Glomerular visceral epithelial cell (primary cell): ENCODE results near the gene MGAT3.

Experiments
- DNase-seq: peaks from one replicate; pipeline ENCODE4 v3.0.0-alpha.2; 2016; ENCODE audit errors: extremely low spot score

The MGAT3 gene

DNA sequence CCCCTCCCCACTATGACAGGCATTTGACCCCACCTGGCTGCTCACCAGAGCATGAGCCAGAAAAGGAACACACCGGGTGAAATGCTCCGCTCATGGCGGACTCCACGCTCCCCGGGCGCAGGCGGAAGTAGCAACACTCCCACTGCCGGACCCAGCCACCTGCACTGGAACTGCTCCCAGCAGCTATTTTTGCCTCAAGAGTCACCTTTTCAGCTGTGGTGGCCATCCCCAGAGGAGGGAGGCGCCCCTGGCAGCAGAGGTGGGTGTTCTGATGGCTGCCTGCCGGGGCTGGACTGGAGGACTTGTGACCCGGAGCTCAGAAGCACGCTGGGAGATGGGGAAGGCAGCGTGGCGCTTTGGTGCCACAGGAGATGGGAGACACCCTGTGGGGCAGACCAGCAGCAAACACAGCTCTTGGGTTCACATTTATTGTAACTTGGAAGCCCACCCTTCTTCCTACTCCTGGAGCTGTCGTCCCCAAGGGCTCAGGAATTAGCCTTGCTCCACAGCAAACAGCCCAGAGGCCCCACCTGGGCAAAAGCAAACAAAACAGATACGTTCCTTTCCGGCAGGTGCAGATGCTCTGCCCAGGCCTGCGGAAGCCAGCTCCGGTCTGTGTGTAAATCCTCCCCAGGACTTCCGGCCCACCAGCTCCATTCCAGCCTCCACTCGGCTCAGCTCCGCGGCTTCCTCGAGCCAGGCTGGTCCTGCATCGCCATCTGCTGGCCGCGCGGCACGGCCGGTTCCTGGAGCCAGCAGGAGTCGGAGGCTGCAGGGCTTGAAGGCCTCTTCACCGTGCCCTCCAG lies 72.1 kb downstream of the MGAT3 start:
- DNase-seq, result peak; percentile 90

DNA sequence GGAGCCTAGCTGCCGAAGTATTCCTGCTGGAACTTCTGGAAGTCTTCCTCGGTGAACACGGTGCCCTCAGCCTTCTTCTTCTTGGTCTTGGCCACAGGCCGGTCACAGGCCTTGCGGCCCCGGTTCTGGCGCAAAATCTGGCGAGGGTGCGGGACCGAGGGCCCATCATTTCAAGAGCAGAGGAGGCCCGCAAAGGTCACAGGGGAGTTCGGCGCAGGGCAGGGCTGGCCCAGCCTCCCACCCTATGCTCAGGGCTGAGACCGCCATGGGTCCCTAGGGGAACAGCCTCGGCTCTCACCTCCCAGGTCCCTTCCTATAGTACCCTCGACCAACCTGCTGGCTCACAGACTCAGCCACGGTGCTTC lies 72.7 kb downstream of the MGAT3 start:
- no peak for DNase-seq

DNA sequence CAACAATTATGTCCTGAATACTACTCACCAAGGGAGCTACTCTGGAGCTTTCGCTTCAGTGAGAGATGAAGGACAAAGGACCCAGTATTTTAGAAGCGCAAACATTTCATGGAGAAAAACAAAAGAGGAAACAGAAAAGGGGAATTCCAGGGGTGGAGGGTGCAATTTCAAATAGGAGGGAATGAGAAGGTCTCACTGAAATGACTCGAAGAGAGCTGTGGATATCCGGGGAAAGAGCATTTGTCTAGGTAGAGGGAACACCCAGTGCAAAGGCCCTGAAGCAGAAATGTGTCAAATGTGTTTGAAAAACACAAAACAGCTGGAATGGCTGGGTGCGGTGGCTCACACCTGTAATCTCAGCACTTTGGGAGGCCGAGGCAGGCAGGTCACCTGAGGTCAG lies 73.3 kb downstream of the MGAT3 start:
- DNase-seq, result no peak

DNA sequence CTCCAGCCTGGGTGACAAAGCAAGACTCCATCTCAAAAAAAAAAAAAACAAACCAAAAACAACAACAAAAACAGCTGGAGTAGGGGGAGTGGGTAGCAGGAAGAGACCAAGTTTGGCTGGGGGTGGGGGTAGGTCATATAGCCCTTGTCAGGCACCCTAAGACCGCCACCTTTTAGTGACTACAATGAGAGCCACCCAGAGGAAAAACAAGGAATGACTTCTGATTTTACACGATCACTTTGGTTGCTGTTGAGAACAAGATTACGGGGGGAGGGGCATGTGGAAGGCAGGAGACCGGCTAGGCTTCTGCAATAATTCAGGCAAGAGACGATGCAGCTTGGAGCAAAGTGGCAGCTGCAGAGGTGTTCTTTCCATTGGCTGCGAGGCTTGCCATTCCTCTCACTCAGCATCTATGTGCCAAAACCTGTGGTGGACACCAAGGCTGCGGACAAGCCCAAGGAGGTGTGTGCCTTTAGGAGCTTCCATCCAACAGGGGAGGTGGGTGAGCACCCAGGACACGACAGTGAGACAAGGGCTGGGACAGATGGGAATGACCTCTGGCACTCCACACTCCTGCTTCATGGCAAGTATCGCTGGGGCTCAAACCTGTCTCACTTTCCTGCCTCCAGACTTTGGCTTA lies 74.0 kb downstream of the MGAT3 start:
- peak; percentile 32 for DNase-seq

DNA sequence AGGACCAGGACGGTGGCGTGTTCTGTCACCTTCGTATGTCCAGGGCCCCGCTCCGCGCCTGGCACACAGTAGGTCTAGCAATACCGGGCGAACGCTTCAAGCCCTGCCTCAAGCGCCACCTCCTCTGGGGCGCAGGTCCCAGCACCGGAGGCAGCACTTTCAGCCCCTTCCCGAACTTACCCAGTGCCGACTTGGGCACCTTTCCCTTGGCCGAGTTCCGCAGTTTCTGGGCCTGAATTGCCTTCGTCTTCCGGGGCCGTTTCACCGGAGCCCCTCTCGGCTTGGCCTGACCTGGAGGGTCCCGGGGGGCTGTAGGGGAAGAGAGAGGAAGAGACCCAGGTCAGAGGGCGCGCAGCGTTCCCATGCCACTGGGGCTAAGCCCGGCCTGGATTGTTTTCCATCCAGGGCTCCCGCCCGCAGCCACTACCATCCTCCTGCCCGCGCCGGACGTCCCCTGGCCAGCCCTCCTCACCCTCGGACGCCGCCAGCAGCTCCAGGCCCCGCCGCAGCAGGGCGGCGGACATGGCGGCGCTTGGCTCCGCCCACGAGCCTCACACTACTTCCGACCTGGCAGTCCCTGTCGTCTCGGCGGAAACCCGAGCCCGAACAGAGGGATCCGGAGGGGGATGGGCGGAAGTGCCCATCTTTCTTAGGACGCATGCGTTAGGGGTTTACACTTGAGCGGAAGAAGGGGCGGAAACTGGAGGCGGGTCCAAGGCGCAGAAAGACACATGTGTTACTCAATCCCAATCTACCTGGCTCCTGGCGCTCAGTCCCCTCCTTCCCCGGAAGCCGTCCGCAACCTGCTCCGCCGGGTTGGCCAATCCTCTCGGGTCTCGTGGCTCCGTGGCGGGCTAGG lies 75.6 kb downstream of the MGAT3 start, which contains the start of gene RPS19BP1:
RPS19BP1 (minus strand) TSS at position 534 of the 859 bp plus-strand sequence; CDS start at position 524, 10 bp downstream.
- DNase-seq, result peak; percentile 99

DNA sequence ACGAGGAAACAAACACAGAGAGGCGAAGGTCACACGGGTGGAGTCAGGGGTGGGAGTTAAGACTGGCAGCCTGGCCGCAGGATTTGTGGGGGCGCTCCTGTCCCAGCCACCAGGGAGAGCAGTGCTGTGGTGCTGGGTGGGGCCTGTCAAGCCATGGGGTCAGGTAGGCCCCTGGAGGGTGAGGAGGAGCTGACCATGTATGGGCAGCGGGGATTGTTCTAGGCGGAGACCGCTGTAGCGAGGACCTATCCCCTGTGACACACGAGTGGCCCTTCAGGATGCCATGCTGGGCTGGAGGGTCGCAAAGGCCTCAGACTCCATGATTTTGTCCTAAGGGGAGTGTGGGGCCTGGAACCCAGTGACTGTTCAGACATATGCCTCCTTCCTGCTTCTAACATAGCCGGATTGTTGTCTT lies 77.3 kb downstream of the MGAT3 start:
- DNase-seq, result no peak

DNA sequence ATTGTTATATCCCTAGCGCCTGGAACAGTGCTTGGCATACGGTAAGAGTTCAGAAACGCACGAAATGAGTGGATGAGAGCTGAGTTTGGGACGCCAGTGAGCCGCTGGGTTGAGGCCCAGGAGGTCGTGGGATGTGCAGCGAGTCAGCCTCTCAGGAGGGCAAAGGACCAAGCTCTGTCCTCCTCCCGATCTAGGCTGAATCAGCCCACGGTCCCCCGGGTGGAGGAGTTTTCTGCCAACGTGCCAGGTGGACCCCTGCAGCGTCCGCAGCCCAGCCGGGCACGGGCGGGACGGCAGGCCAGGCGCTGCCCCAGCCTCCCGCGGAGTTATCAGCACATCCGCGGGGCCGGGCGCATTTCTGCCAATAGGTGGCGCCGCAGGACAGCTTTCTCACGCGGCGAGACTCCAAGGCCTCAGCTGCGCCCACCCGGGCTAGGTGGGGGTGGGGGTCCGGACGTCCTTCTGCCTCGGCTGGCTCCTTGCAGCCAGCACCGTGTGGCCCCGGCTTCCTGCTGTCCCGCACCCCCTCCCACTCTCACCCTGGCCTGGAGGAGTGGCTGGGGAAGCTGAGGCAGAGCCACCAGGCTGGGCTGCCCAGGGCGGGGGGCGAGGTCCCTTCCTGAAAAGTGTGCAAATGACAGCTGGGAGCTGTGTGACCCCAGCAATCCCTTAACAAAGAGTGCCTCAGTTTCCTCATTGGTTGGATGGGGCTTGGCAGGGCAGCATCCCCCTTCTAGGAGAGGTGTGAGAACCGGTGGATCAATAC lies 78.0 kb downstream of the MGAT3 start:
- peak; percentile 72 for DNase-seq

DNA sequence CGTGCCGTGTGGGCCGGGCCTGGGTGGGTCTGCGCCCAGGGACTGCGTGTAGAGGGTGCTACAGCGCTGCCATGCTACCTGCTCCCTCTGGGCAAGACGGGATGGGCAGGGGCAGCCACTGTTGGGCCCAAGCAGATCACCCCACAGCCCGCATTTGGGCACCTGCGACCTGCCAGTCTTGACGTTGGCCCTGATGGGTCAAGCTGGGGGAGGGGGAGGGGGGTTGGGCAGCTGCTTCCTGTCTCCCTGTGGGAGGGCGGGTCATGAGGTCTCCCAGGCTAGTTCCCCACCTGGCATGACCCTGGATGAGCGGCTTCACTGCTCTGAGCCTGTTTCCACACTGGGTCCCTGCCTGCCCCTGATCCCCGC lies 78.5 kb downstream of the MGAT3 start:
- DNase-seq, result no peak

DNA sequence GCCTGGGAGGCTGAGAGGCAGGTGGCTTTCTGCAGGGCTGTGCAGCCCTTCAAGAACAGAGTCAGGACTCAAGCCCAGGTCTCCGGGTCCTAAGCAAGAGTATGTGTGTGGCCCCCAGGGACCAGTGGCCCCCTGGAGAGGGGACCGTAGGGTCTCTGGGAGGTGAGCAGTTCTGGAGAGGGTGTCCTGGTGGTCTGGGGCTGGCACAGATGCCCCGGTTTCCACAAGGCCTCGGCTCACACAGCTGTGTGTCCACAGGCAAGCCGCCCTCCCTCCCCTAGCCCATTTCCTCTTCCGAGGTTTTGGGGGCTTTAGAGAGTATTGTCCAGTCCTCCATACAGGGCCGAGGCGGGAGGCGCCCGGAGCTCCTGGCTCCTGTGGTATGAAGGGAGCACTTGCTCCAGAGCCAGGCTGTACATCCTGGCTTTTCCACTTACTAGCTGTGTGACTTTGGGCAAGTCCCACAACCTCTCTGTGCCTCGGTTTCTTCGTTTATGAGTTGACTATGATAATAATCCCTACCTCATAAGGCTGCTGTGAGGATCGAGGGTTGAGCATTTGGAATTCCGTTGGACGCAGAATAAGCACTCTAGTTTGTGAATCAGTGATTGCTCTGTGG lies 79.1 kb downstream of the MGAT3 start:
- no peak for DNase-seq

DNA sequence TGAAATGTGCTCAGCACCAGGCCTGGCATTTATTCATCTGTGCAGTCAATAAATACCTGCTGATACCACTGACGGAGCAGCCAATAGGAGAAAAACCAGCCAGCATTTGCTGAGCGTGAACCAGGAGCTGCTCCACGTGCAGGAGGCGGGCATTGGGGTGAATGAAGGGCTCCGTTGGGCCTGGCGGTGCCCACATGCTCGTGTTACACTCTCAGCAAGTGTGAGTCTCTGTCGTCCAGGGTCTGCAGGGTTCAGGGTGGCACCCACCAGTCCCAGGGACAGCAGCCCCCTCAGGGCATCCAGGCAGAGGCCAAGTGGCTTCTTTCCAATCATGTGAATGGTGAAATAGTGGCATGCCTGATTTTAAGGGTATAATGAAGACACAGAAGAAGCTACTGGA lies 79.9 kb downstream of the MGAT3 start:
- no peak for DNase-seq

DNA sequence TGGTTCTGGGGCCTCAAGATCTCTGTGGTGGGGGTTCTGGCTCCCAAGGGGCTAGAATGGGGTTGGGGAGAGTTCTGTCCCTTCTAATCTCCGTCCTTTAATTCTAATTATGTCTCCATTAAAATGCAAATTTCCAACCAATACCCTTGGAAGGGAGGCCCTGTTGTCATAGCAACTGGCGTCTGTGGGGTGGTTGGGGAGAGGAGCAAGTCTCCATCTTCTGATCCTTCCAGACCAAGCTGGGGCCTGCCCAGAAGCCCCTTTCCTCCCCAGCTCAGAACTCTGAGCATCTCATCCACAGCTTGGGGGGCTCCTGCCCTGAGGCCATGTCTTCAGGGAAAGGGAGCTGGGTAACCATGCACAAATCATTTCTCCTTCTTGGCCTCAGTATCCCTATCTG lies 81.2 kb downstream of the MGAT3 start:
- DNase-seq, result no peak
